Stimulated activated CD8-positive, alpha-beta memory T cell treated with anti-CD3 and anti-CD28 coated beads, Interleukin-15, amount 100 ng/mL, for 4 hours (primary cell): Measurements from ENCODE around the gene PLGRKT.

ENCODE experiments used
- DNase-seq, 2 donors: peaks; one replicate each; pipeline ENCODE4 v3.0.0-alpha.2; 2020; ENCODE audit warnings: low read depth in 2 of 2

The PLGRKT gene

GRCh38 chr9:5315187-5315923 lies 122.4 kb downstream of the PLGRKT start:
- DNase-seq, result no peak

DNA sequence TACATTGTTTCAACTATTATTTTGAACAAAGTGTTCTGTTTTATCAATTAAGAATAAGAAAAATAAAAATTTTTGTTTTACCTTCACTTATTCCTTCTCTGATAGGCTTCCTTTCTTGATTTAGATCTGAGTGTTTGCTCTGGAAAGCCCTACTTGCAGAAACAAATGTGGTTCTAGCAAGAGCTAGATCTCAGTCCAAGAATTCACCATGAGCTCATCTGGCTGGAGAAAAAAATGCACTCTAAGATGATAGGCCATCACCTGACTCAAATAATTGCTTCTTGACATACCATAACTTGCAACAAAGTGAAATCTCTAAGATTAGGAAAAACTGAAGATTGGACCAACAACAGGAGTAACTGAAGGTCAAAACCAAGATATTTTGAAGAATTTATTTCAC lies 126.9 kb downstream of the PLGRKT start:
- DNase-seq, result no peak
